Activated T-helper 9 cell treated with anti-CD3 and anti-CD28 coated beads, Interleukin-2, amount 50 U/mL, for 16 hours (primary cell): ENCODE measurements around the gene ANKRD11.

Experiments used
- DNase-seq: peaks from one replicate; pipeline ENCODE4 v3.0.0-alpha.2; 2020; ENCODE audit warnings: low read depth

ANKRD11 gene

DNA sequence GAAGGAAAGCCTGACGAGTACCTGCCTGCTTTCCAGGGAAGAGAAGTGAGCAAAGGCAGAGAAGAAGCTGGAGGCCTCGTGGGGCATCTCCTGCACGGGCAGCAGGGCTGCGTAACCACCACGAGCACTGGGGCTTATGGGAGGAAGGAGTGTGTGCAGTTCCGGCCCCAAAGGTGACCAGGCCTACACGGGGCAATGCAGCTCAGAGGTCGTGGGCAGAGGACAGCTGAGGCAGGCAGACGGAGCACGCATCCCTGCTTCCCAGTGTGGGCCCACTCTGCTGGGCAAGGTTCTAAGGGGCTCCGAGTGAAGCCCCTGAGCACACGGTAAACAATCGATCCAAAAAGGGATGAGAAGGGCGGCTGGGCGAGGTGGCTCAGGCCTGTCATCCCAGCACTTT, 109.7 kb downstream of the ANKRD11 start:
- DNase-seq = no peak

DNA sequence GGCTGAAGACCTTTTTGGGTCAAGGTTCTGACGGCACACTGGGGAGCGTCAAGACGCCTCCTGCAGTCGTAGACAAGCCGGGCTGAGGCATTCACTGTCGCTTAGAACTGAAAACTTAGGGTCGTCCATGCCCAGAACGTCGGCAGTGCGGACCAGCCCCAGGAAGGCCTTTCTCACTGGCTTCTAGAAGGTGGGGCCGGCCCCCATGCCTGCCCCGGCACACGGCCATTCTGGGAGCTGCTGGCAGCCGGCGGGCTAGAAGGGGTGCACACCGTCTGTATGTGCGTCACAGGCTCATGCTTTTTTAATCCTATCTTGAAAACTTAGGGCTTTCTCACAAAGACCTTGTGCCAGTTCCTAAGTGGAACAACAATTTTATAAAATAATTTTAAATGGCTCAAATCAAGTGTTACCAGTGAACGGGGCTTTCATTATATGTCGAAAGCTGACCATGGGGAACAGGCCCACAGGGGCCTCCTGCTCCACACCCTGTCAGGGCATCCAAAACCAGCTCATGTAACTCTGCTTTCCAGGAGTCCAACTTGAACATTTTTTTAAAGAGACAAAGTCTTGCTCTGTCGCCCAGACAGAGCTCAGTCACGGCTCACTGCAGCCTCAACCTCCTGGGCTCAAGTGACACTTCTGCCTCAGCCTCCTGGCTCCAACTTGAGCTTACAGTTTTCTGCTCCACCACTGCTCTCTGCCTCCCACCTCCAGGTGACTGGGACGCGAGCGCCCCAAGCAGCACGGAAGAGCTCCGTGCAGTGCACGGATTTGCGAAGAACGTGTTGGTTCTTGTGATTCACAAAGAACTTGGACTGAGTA, 111.2 kb downstream of the ANKRD11 start:
- no peak for DNase-seq

DNA sequence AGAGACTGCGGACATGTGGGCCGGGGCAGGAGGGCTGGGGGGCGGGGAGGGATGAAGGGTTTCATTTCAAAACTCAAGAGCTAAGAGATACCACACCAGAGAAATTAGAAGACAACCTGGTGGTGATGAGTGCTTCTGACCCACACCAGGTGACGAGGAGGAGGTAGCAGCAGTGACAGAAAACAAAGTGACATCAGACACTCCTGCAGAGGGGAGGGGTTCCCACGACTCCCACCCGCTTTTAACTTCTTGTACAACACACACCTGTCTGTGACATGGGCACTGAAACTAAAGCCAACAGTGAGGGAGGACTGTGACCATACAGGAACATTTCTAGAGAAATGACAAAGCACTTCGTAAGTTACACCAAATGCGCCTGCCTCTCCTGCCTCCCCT, 112.9 kb downstream of the ANKRD11 start:
- no peak for DNase-seq

DNA sequence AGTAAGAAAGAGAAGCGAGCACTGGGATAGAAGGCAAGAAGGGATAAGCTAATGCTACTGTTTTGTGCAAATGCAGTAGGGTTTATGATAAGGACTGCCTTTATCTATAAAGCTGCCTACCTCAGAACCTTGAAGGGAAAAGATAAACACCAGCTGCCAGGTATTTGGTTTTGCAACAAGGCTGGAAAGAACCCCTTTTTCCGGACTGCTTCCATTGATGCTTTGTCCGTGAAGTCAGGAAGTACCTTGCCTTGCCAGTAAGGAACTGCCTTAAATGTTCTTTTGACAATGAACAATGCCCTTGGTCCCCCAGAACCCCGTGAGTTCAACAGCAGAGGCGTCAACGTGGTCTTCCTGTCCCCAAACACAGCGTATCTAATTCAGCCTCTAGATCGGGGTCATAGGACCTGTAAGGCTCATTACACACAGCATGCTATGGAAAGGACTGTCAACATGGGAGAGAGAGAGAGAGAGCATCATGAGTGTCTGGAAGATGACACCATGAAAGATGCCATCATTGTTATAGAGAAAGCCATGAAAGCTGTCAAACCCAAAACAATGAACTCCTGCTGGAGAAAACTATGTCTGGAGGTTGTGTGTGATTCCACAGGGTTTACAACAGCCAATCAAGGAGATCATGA, 113.4 kb downstream of the ANKRD11 start:
- no peak for DNase-seq

DNA sequence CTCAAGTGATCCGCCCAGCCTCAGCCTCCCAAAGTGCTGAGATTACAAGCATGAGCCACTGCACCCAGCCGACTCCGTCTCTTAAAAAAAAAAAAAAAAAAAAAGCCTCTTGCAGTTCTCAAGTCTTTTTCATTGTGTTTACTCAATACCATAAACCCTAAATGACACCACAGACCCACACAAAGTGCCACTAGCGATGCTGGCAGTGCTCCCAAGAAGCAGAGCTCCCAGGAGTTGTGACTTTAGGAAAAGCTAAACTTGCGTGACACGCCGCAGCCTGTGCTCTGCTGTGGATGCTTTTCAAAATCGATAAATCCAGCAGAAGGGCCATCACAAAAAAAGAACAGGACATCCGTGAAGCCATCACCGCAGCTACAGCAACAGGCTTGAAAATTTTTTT, 114.7 kb downstream of the ANKRD11 start:
- no peak for DNase-seq

DNA sequence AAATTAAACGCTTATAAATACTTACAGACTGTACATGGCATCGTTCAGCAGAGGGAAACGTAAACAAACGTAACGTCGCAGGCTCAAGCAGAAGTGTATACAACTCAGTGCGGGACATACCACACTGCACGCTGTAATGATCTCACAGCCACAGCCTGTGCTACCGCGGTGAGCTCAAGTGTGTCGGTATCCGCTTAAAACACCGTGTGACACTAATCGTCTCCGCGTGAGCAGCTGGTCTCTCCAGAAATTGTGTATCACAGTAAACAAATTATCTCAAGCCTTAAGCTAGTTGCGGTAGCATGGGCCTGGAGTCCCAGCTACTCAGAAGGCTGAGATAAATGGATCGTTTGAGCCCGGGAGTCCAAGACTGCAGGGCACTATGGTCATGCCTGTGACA, 115.3 kb downstream of the ANKRD11 start:
- no peak for DNase-seq

DNA sequence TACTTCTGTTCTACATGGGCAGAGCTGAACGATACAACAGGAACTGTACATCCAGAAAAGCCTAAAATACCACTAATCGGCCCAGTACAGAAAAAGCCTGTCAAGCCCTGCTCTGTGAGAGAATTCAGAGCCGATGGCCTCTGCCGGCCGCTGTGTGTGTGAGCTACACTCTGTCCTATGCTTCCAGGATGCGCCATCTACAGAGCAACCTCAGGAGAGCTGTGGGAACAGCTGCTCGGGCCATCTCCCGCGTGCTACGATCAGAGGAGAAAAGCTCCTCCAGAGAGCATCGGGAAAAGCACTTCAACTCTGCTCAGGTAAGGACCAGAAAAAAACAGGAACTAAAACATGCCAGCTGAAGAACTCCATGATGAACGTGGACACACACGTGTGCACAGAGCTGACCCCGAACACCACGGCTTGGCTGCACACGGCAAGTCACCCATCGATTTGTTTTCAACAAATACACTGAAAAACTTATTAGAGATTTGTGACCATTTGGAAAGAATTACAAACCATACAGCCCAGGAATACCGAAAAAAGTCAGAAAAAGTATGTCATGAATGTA, 115.9 kb downstream of the ANKRD11 start:
- no peak for DNase-seq

DNA sequence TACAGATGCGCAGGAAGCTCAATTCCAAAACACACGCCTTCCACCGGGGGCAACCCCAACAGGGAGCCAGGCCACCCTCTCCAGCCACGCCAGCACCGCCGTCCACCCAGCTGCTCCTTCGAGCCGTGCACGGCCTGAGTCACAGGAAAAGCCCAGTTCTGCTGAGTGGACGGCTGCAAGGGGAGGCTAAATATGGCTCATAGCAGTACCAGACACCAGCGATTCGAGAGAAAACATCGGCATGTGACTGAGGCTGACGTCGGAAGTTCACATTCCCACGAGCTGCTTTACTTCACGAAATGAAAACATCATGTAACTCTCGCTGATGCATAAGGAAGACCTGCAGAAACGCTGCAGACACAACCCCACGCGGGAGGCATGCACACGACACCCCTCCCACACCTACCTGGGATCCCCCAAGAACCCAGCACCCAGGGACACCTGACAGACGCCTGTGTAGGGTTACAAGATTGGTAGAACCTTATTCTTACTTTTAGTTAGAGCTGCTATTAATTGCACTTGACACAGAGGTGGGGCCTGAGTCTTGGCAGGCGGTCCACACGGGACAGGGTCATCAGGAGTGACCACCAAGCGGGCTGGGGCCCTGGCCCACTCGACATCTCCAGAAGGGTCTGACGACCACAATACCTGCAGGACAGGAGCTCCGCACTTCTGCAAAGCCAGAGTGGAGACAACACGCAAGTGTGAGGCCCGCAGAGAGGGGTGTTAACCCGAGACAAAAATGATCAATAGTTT, 116.8 kb downstream of the ANKRD11 start:
- DNase-seq = no peak

DNA sequence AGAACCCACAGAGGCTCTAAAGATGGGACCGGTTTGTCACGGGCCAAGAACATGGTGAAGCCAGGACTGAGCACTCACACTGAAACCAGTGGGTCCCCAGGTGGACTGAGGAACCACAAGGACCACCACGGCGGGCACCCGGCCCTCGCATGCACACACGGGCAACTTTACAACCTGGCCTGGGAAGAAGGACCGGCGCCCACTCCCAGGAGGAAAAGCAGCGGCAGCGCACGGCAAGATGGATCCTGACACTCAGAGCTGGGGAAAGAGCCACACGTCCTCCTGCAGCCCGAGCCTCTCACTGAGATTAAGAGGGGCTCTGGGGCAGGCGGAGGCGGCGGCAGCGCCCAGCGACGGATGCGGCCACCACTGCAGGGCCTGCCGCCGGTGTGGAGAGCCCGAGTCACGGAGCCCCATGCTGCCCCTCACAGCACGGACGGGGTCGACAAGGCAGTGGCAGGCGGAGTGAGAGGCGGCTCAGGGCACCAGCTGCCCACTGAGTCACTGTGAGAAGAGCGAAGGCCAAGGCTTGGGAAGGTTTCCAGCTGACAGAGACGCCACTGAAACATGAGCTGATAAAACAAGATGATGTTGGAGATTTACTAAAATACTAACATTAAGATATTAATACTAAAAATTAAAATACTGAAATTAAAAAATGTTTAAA, 118.3 kb downstream of the ANKRD11 start:
- DNase-seq = no peak

DNA sequence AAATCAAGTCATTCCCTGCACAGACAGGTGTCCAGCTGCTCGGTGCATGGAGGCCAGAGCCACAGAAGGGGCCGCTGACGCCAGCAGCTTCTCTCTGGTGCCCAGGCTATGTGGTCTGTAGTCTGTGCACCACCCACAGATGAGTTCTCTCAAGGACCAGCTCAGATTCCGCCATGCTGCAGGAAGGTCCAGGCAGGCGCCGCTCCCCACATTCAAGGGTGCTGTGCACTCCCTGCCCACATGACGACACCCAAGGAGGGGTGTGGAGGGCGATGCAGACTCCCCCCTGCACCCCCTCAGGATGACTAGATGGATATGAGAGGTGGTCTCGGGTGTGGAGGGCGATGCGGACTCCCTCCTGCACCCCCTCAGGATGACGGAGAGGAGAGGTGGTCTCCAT, 119.0 kb downstream of the ANKRD11 start:
- no peak for DNase-seq

DNA sequence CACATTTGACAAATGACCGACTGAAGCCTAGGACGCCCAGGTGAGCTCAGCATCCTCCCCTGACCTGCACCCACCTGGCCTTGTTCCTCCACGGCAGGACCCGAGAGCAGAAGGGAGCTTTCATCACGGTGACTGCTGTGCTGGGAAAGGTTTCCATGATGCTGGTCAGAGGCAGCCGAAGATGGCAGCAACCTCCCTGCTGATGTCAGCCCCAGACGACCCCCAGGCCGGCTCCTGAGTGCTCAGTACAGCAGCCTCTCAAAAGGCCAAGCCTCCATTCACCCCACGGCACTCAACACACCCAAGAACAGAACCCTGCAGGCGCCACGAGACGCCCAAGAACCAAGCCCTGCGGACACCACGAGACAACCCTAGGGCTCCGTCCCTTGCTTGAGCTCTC, 119.8 kb downstream of the ANKRD11 start:
- no peak for DNase-seq

DNA sequence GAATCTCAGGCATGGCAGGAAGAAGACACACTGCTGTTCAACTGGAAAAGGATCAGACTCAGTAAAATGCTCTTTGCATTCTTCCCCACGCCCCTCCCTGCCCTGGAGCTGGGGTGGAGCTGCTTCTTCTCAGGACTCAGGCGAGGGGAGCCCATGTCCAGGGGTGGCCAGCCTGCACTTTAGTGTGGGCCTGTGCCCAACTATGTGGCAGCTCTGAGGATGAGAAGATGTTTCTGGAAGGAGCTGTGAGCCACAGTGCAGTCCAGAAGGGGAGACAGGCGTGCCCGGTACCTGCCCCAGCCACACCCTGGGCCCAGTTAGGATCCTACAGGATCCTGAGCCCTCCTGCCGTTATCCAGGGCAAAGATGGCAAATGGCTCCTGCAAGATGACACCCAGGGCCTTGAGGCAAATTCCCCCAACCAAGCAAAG, 120.3 kb downstream of the ANKRD11 start:
- DNase-seq = no peak

DNA sequence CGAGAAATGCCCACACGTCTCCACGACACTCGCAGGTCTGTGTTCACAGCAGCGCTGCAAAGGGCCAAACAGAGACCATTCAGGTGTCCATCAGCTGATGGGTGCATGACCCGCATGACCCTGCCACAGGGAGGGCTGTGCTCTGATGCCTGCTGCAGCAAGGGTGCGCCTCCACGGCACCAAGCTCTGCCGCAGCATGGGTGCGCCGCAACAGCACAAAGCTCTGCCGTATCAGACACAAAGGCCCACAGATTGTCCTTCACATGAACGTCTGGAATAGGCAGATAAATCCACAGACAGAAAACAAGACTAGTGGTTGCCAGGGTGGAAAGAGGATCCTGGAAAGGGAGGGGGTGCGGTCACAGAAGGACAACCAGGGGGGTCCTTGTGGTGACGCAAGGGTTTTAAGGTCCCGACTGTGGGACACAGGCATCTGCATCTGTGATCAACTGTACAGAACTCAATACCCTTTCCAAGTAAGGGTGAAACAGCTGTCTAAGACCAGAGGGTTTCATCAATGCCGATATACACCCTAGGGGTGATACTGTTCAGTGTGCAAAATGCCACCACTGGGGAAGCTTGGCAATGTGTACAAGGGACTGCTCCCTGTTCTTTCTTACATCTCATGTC, 121.0 kb downstream of the ANKRD11 start:
- no peak for DNase-seq

DNA sequence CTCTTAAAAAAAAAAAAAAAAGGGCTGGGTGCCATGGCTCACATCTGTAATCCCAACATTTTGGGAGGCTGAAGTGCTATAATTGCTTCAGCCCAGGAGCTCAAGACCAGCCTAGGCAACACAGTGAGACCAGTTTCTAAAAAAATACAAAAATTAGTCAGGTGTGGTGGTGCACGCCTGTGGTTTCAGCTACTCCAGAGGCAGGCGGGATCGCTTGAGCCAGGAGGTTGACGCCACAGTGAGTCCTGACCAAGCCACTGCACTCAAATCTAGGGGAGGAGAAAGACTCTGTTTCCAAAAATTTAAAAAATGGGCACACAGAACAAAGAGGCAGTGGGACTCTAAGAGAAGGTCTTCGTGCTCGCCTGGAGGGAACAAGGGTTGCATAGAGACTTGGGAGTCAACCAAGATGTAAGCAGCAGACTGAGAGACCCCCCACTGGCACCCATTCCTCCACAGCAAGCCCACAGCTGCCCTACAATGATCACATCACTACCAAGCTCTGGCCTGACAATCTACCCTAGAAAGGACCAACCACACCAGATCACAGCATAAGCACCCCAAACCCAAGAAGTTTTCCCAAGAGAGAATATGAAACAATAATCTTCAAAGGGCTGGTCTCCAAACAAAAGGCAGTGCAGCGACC, 121.6 kb downstream of the ANKRD11 start:
- DNase-seq = no peak

DNA sequence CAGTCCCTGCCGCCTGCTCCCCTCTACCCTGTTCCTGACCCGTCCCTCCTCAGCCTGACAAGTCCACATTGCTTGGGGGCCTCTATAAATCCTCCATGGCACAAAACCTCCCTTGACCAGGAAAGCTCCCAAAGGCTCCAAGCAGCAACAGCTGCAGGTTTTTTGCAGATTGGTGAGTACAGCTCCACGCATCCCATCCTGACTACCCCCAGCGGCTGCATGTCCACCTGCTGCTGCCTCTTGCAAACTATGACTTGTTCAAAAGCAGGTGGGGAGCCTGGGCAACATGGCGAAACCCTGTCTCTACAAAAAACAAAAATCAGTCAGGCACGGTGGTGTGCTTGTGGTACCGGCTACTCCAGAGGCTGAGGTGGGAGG, 122.8 kb downstream of the ANKRD11 start:
- DNase-seq = no peak

DNA sequence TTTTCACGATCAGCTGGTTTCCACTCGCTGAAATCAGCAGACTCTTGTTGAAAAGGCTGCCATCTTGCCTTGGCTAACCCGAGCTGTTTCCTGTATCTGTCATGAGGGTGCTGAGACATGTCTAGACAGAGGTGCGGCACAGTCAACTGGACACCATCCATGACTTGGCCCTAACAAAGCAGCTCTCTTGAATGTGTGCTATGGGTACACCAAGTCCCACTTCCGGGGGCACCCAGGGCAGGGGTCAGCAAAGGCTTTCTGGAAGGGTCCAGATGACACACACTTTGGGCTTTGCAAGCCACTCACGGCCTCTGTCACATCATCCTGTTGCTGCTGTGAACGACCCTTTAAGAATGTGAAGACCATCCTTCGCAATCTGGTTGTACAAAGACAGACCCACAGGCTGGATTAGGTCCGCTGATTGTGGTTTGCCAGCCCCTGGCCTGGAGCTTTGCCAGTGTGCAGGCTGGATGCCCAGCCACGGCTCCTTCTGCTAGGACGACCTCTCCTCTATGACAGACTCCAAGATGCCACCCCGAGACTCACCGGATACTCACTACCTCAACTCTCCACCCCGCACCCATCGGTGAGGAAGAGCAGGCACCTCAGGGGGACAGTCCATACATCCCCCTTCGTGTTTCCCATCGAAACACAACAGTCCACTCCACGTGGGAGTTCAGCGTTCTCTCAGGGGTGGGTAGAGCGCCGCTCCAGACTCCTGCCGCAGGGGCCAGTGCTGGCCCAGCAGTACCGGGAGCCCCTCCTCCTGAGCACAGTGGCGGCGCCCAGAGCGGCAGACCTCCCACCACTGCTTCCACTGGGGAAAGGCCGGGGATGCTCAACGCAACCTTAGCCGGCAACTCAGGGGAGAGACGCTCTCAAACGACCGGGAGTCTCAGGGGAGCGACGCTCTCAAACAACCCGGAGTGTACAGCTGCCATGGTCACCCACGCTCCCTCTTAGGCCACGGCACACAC, 123.5 kb downstream of the ANKRD11 start:
- DNase-seq = no peak

DNA sequence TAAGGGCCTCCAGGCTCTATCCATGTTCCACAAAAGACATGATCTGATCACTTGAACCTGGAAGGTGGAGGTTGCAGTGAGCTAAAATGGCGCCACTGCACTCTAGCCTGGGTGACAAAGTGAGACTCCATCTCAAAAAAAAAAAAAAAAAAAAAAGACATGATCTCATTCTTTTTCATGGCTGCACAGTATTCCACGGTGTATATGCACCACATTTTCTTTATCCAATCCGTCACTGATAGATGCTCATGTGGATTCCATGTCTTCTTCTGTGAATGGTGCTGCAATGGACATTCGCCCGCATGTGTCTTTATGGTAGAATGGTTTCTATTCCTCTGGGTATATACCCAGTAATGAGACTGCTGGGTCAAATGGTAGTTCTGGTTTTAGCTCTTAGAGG, 124.4 kb downstream of the ANKRD11 start:
- DNase-seq = no peak

DNA sequence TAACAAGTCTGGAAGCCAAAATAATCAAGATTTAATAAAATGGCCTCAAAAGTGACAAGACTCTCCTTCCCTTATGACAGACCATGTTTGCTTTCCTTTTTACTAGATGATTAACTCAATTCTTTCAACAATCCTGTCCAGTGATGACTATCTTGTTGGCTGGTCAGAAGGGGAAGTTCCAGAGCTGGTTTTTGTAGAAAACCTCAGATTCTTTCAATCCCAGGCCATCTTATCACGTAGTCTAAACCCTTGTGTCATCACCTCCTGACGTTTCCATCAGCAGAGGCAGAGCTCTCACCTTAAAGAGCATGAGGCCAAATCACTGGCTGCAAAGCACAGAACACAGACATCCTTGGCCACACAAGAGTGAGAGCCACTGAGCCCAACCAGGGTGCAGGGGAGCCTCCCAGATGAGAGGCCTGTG, 125.3 kb downstream of the ANKRD11 start:
- DNase-seq = no peak

DNA sequence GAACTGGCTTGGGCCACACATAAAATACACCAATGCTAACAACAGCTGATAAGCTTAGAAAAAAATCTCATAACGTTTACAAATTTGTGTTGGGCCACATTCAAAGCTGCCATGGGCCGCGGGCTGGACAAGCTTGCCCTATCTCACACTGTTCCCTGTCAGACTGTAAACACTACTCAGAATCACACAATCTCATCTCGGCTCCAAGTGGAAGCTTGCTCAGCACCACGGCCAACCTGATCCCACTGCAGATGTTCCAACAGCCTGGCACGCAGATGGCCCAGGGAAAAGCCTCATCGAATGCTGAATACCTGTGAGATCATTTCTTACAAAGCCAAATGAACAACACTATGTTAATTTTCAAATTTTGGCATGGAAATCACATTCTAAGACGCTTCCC, 125.8 kb downstream of the ANKRD11 start:
- DNase-seq = no peak
